HL-60 (cell line): Measurements from ENCODE around the gene CD63.

Source experiments
- DNase-seq, 2 experiments: peaks; one replicate each; pipeline ENCODE4 v3.0.0-alpha.2; 2010 to 2020; ENCODE audit warnings: low read depth in 1 of 2, low spot score in 1 of 2
- H3K27ac ChIP-seq: fragments of 250-450 bp; sonication (Bioruptor Pico); replicated peaks from 2 replicates; pipeline ENCODE4 v1.5.1; 2020; ENCODE audit warnings: mild to moderate bottlenecking, moderate library complexity
- H3K27me3 ChIP-seq: fragments of 250-450 bp; sonication (Bioruptor Pico); 2 replicates; pipeline ENCODE4 v1.5.1; 2021; ENCODE audit warnings: mild to moderate bottlenecking, moderate library complexity; ENCODE audit not compliant: insufficient read depth, poor library complexity, severe bottlenecking
- H3K4me3 ChIP-seq: replicated peaks from 2 replicates; pipeline ENCODE4 v1.5.1; 2011; ENCODE audit warnings: mild to moderate bottlenecking, control low read depth, low read length; ENCODE audit not compliant: insufficient read depth
- GABPA ChIP-seq: IDR thresholded peaks from 2 replicates; pipeline ENCODE4 v1.6.1; 2012; ENCODE audit warnings: low read depth
- POLR2AphosphoS5 ChIP-seq: IDR thresholded peaks from 2 replicates; pipeline ENCODE4 v1.6.1; 2012; ENCODE audit warnings: low read depth
- SPI1 ChIP-seq: IDR thresholded peaks from 2 replicates; pipeline ENCODE4 v1.6.1; 2012; ENCODE audit warnings: low read depth, mild to moderate bottlenecking, borderline replicate concordance
- TF ChIP-seq, protein P1 (sequence below): IDR thresholded peaks from 2 replicates; pipeline ENCODE4 v1.6.1; 2012; ENCODE audit warnings: low read depth; ENCODE audit not compliant: insufficient replicate concordance
- TF ChIP-seq, protein P2 (sequence below): IDR thresholded peaks from one replicate; pipeline ENCODE4 v1.5.1; 2011; ENCODE audit warnings: low read length, control low read depth, inconsistent platforms; ENCODE audit not compliant: insufficient read depth

The CD63 gene

DNA sequence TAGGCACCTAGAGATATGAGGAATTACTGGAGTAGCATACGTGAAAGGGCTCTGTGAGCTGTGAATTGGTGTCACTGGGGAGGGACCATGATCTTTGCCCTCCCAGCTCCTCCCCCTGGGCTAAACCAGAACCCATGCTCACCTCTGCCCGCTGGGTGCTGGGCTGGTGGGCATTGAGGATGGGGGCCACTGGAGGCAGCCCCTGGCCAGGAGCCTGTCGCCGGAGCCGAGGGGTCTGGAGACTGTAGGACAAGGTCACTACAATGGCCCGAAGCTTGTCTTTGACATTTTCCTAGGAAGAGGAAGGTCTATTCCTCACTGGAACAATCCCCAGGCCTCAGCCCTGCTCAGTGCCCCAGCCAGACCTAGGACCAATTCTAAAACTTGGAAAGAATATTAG lies 32.7 kb downstream of the CD63 start:
- no peak for DNase-seq

DNA sequence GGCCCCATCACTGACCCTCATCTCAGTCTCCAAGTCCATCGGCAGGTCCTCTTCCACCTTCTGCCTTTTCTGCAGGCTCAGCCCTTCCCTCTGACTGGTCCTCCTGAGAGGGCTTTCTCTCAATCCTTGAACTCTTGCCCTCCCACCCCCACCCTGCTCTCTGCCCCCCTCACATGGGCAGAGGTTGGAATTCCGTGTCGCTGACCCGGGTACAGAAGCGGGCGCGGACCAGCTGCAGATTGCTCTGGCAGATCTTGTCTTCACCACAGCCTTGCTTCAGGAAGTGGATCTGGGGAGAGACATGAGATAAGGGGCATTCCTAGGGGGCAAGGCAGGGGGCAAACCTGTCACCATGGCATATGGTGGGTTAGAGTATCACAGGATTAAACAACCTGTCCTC lies 33.5 kb downstream of the CD63 start:
- Histone ChIP-seq H3K4me3 (no peak overlapping the region), H3K27me3 (no peaks in the 10 kb centered on the region), H3K27ac (no peak overlapping the region)
- TF ChIP-seq, protein P1, sequence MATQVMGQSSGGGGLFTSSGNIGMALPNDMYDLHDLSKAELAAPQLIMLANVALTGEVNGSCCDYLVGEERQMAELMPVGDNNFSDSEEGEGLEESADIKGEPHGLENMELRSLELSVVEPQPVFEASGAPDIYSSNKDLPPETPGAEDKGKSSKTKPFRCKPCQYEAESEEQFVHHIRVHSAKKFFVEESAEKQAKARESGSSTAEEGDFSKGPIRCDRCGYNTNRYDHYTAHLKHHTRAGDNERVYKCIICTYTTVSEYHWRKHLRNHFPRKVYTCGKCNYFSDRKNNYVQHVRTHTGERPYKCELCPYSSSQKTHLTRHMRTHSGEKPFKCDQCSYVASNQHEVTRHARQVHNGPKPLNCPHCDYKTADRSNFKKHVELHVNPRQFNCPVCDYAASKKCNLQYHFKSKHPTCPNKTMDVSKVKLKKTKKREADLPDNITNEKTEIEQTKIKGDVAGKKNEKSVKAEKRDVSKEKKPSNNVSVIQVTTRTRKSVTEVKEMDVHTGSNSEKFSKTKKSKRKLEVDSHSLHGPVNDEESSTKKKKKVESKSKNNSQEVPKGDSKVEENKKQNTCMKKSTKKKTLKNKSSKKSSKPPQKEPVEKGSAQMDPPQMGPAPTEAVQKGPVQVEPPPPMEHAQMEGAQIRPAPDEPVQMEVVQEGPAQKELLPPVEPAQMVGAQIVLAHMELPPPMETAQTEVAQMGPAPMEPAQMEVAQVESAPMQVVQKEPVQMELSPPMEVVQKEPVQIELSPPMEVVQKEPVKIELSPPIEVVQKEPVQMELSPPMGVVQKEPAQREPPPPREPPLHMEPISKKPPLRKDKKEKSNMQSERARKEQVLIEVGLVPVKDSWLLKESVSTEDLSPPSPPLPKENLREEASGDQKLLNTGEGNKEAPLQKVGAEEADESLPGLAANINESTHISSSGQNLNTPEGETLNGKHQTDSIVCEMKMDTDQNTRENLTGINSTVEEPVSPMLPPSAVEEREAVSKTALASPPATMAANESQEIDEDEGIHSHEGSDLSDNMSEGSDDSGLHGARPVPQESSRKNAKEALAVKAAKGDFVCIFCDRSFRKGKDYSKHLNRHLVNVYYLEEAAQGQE = no peak
- TF ChIP-seq, protein P2, sequence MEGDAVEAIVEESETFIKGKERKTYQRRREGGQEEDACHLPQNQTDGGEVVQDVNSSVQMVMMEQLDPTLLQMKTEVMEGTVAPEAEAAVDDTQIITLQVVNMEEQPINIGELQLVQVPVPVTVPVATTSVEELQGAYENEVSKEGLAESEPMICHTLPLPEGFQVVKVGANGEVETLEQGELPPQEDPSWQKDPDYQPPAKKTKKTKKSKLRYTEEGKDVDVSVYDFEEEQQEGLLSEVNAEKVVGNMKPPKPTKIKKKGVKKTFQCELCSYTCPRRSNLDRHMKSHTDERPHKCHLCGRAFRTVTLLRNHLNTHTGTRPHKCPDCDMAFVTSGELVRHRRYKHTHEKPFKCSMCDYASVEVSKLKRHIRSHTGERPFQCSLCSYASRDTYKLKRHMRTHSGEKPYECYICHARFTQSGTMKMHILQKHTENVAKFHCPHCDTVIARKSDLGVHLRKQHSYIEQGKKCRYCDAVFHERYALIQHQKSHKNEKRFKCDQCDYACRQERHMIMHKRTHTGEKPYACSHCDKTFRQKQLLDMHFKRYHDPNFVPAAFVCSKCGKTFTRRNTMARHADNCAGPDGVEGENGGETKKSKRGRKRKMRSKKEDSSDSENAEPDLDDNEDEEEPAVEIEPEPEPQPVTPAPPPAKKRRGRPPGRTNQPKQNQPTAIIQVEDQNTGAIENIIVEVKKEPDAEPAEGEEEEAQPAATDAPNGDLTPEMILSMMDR = no peak
- TF ChIP-seq GABPA = no peak
- TF ChIP-seq POLR2AphosphoS5 = no peak
- no peak for TF ChIP-seq SPI1
- no peak for DNase-seq

More for the DNA sequence above, 32.7 kb downstream of the CD63 start:
- TF ChIP-seq POLR2AphosphoS5 (no peak), GABPA (no peak), SPI1 (no peak)
- TF ChIP-seq, protein P2 = no peak
- TF ChIP-seq, protein P1 = no peak
- no peak overlapping the region for H3K27ac ChIP-seq
- H3K4me3 ChIP-seq = no peak overlapping the region
- H3K27me3 ChIP-seq = no peaks in the 10 kb centered on the region

DNA sequence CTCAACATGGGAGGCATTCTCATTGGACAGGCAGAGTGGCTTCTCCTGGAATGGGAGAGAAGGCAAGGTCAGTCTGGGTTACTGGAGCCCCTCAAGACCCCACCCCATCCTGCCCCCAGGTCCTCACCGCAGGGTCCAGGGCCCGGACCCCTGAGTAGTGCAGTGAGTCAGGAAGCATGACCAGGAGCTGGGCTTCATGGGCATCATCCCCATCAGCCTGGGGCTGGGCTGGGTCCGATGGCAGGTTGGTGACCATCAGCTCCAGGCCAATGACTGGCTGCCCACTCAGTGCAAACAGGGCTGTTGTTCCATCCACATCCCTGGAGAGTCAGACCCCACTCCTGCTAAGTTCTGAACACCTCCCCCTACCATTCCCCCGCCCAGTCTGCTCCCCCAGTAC lies 34.2 kb downstream of the CD63 start:
- TF ChIP-seq, protein P2 = no peak
- TF ChIP-seq, protein P1 = no peak
- TF ChIP-seq GABPA (no peak), SPI1 (no peak), POLR2AphosphoS5 (no peak)
- Histone ChIP-seq H3K4me3 (no peak overlapping the region), H3K27me3 (no peaks in the 10 kb centered on the region), H3K27ac (no peak overlapping the region)
- DNase-seq = no peak
